Measurements from ENCODE around the gene CLMP.

The CLMP gene

GRCh38 chr11:123035831-123036230 is 159.2 kb downstream of the CLMP start:
- Histone ChIP-seq H3K4me3 (ENCODE audit: low read length) (no peak overlapping the region), H3K36me3 (ENCODE audit: insufficient read depth, low read depth, low read length) (no peaks in the 10 kb centered on the region), H3K27ac (ENCODE audit: low read length) (no peak overlapping the region), H3K27me3 (ENCODE audit: insufficient read depth, low read length) (no peaks in the 10 kb centered on the region), H3K4me1 (ENCODE audit: insufficient read depth, low read length) (no peaks in the 10 kb centered on the region; the same call in 1 of the 2 replicates), H3K9me3 (ENCODE audit: insufficient read depth, low read depth, low read length) (no peaks in the 10 kb centered on the region), H3K9ac (ENCODE audit: low read depth, low read length) (no peak overlapping the region)

GRCh38 chr11:123034597-123034996 is 160.5 kb downstream of the CLMP start:
- H3K27ac ChIP-seq (ENCODE audit: low read length), result no peak overlapping the region
- H3K4me3 ChIP-seq (ENCODE audit: low read length), result no peak overlapping the region
- H3K36me3 ChIP-seq (ENCODE audit: insufficient read depth, low read depth, low read length), result no peaks in the 10 kb centered on the region
- no peaks in the 10 kb centered on the region for H3K9me3 ChIP-seq (ENCODE audit: insufficient read depth, low read depth, low read length)
- H3K4me1 ChIP-seq (ENCODE audit: insufficient read depth, low read length), result peaks cover 4% of the 10 kb centered on the region; the same call in 1 of the 2 replicates
- H3K27me3 ChIP-seq (ENCODE audit: insufficient read depth, low read length), result no peaks in the 10 kb centered on the region
- no peak overlapping the region for H3K9ac ChIP-seq (ENCODE audit: low read depth, low read length)

GRCh38 chr11:123033895-123034294 is 161.2 kb downstream of the CLMP start:
- H3K27me3 ChIP-seq (ENCODE audit: insufficient read depth, low read length), result no peaks in the 10 kb centered on the region
- no peak overlapping the region for H3K27ac ChIP-seq (ENCODE audit: low read length)
- H3K9ac ChIP-seq (ENCODE audit: low read depth, low read length), result no peak overlapping the region
- no peak overlapping the region for H3K4me3 ChIP-seq (ENCODE audit: low read length)
- no peaks in the 10 kb centered on the region for H3K36me3 ChIP-seq (ENCODE audit: insufficient read depth, low read depth, low read length)
- no peaks in the 10 kb centered on the region for H3K9me3 ChIP-seq (ENCODE audit: insufficient read depth, low read depth, low read length)
- H3K4me1 ChIP-seq (ENCODE audit: insufficient read depth, low read length), result peaks cover 4% of the 10 kb centered on the region; the same call in 1 of the 2 replicates

GRCh38 chr11:123030517-123030916 is 164.5 kb downstream of the CLMP start:
- Histone ChIP-seq H3K4me3 (ENCODE audit: low read length) (no peak overlapping the region), H3K36me3 (ENCODE audit: insufficient read depth, low read depth, low read length) (no peaks in the 10 kb centered on the region), H3K27me3 (ENCODE audit: insufficient read depth, low read length) (no peaks in the 10 kb centered on the region), H3K9me3 (ENCODE audit: insufficient read depth, low read depth, low read length) (no peaks in the 10 kb centered on the region), H3K9ac (ENCODE audit: low read depth, low read length) (no peak overlapping the region), H3K4me1 (ENCODE audit: insufficient read depth, low read length) (peaks cover 4% of the 10 kb centered on the region; the same call in 1 of the 2 replicates), H3K27ac (ENCODE audit: low read length) (no peak overlapping the region)

- H3K9ac ChIP-seq (ENCODE audit: low read depth, low read length), result no peak overlapping the region
- no peaks in the 10 kb centered on the region for H3K9me3 ChIP-seq (ENCODE audit: insufficient read depth, low read depth, low read length)
Observed at GRCh38 chr11:123020968-123021367, 174.1 kb downstream of the CLMP start.

More at GRCh38 chr11:123020968-123021367, 174.1 kb downstream of the CLMP start:
- Histone ChIP-seq H3K4me1 (ENCODE audit: insufficient read depth, low read length) (no peaks in the 10 kb centered on the region), H3K36me3 (ENCODE audit: insufficient read depth, low read depth, low read length) (no peaks in the 10 kb centered on the region), H3K27ac (ENCODE audit: low read length) (no peak overlapping the region), H3K4me3 (ENCODE audit: low read length) (no peak overlapping the region), H3K27me3 (ENCODE audit: insufficient read depth, low read length) (no peaks in the 10 kb centered on the region)

All from iPS-20b (cell line).